IMR-90 (cell line): ENCODE results near the gene VPS35L. TPM values are rescaled to one million over a fixed set of nuclear protein-coding genes. Genes with fewer than 3 reads are reported as not detected.
"Not testable (repeated sequence)": the region's sequence is repeated elsewhere in the genome, so short reads cannot be mapped to it uniquely, and the experiment has no call there.

Experiments used
- ATAC-seq: fragments of 200-7000 bp; cut with Tn5 transposase; 2 replicates; pipeline ENCODE4 v1.9.1; 2020; ENCODE audit warnings: low read depth, mild to moderate bottlenecking, moderate library complexity
- BruUV-seq: library from RNA; stranded (reverse); fragments of 400-500 nt; replicated peaks from 2 replicates; lab custom pipeline; 2021; lab: Mats Ljungman, UMichigan
- CTCF ChIA-PET: fragments of 300-600 bp; formaldehyde crosslinking; extraction: SDS; loops from one replicate; lab custom pipeline; 2021; ENCODE audit warnings: antibody characterized with exemption; lab: Yijun Ruan, JAX
- POLR2A ChIA-PET: fragments of 300-600 bp; sonication (Branson Sonifier 250); formaldehyde crosslinking; loops from one replicate; lab custom pipeline; 2022; ENCODE audit warnings: antibody characterized with exemption; ENCODE audit not compliant: unreplicated experiment; lab: Charles Lee
- DNase-seq: peaks from one replicate; pipeline ENCODE4 v3.0.0; 2013
- H2AFZ ChIP-seq: replicated peaks from 2 replicates; pipeline ENCODE3; 2013; ENCODE audit warnings: low read length, mild to moderate bottlenecking; ENCODE audit not compliant: poor library complexity
- H2AK5ac ChIP-seq: 2 replicates; pipeline ENCODE4 v1.6.1; 2013; ENCODE audit warnings: low read depth, low read length, inconsistent platforms
- H2AK9ac ChIP-seq: replicated peaks from 2 replicates; pipeline ENCODE3; 2013; ENCODE audit warnings: mild to moderate bottlenecking, low read depth, low read length, moderate library complexity; ENCODE audit not compliant: poor library complexity
- H2BK120ac ChIP-seq: 2 replicates; pipeline ENCODE4 v1.6.1; 2013; ENCODE audit warnings: low read depth, low read length, inconsistent platforms
- H2BK15ac ChIP-seq: 3 replicates; pipeline ENCODE4 v1.6.1; 2013; ENCODE audit warnings: low read depth, low read length, inconsistent platforms
- H2BK20ac ChIP-seq: 2 replicates; pipeline ENCODE4 v1.6.1; 2013; ENCODE audit warnings: low read depth, mild to moderate bottlenecking, inconsistent platforms, low read length, moderate library complexity
- H2BK5ac ChIP-seq: 2 replicates; pipeline ENCODE4 v1.6.1; 2013; ENCODE audit warnings: mild to moderate bottlenecking, low read depth, low read length, inconsistent platforms; ENCODE audit not compliant: poor library complexity, severe bottlenecking
- H3K14ac ChIP-seq: replicated peaks from 2 replicates; pipeline ENCODE4 v1.6.1; 2013; ENCODE audit warnings: low read depth, low read length, inconsistent platforms
- H3K18ac ChIP-seq: 2 replicates; pipeline ENCODE4 v1.6.1; 2013; ENCODE audit warnings: low read depth, low read length, control low read depth
- H3K23ac ChIP-seq: 2 replicates; pipeline ENCODE4 v1.6.1; 2013; ENCODE audit warnings: low read depth, low read length, inconsistent platforms
- H3K27ac ChIP-seq: 2 replicates; pipeline ENCODE4 v1.5.1; 2013; ENCODE audit warnings: mild to moderate bottlenecking, control low read depth, low read length; ENCODE audit not compliant: insufficient read depth
- H3K27me3 ChIP-seq: 2 replicates; pipeline ENCODE4 v1.6.1; 2013; ENCODE audit warnings: low read length; ENCODE audit not compliant: control insufficient read depth, insufficient read depth
- H3K36me3 ChIP-seq: 2 replicates; pipeline ENCODE4 v1.6.1; 2013; ENCODE audit warnings: low read length, mixed read lengths; ENCODE audit not compliant: control insufficient read depth, insufficient read depth
- H3K4ac ChIP-seq: 2 replicates; pipeline ENCODE4 v1.6.1; 2013; ENCODE audit warnings: low read depth, low read length, inconsistent platforms
- H3K4me1 ChIP-seq: 2 replicates; pipeline ENCODE4 v1.6.1; 2013; ENCODE audit warnings: low read length, mixed read lengths; ENCODE audit not compliant: control insufficient read depth, insufficient read depth
- H3K4me2 ChIP-seq: 2 replicates; pipeline ENCODE4 v1.6.1; 2013; ENCODE audit warnings: low read depth, mild to moderate bottlenecking, control low read depth, low read length, moderate library complexity
- H3K4me3 ChIP-seq: 2 replicates; pipeline ENCODE4 v1.5.1; 2013; ENCODE audit warnings: low read depth, mild to moderate bottlenecking, control low read depth, low read length, moderate library complexity; ENCODE audit not compliant: insufficient read depth
- H3K56ac ChIP-seq: 2 replicates; pipeline ENCODE4 v1.6.1; 2013; ENCODE audit warnings: low read length, inconsistent platforms; ENCODE audit not compliant: insufficient read depth; ENCODE audit errors: extremely low read depth
- H3K79me1 ChIP-seq, 2 experiments: 2 replicates each; pipeline ENCODE4 v1.6.1; 2013; ENCODE audit warnings: low read length in 2 of 2, inconsistent platforms in 1 of 2, low read depth in 1 of 2
- H3K9ac ChIP-seq: 2 replicates; pipeline ENCODE4 v1.6.1; 2013; ENCODE audit warnings: low read depth, low read length, control low read depth
- H3K9me1 ChIP-seq: 2 replicates; pipeline ENCODE4 v1.6.1; 2013; ENCODE audit warnings: low read length, inconsistent platforms; ENCODE audit not compliant: insufficient read depth
- H3K9me3 ChIP-seq: 2 replicates; pipeline ENCODE4 v1.6.1; 2013; ENCODE audit warnings: low read length; ENCODE audit not compliant: control insufficient read depth, insufficient read depth
- H4K20me1 ChIP-seq: 2 replicates; pipeline ENCODE4 v1.6.1; 2013; ENCODE audit warnings: low read length, inconsistent platforms; ENCODE audit not compliant: insufficient read depth
- H4K5ac ChIP-seq: 2 replicates; pipeline ENCODE4 v1.6.1; 2013; ENCODE audit warnings: mild to moderate bottlenecking, low read depth, low read length, control low read depth
- H4K8ac ChIP-seq, 2 experiments: 2 replicates each; pipeline ENCODE4 v1.6.1; 2013; ENCODE audit warnings: low read depth in 2 of 2, low read length in 2 of 2, control low read depth in 1 of 2, inconsistent platforms in 1 of 2
- H4K91ac ChIP-seq: 2 replicates; pipeline ENCODE4 v1.6.1; 2013; ENCODE audit warnings: low read depth, low read length, inconsistent platforms; ENCODE audit not compliant: insufficient read depth
- WGBS, 2 experiments: methylation state at CpG; one replicate each; pipeline versions ENCODE4 v1.1.5 to v1.1.7; 2013; ENCODE audit warnings: missing lambda C conversion rate in 2 of 2; ENCODE audit not compliant: insufficient read length in 1 of 2; ENCODE audit errors: extremely low coverage in 2 of 2; 5-methylcytosine and 5-hydroxymethylcytosine counted together
- dilution Hi-C: fragments of 300-500 bp; cut with HindIII; formaldehyde crosslinking; loops from one replicate; pipeline ENCODE4 v1.14.3; 2018; ENCODE audit warnings: low sequenced_read_pairs; ENCODE audit not compliant: unreplicated experiment
- in situ Hi-C: fragments of 300-500 bp; cut with MboI; formaldehyde crosslinking; loops from 3 replicates; pipeline ENCODE4 v1.14.3; 2019; ENCODE audit warnings: low sequenced_read_pairs, inconsistent platforms, mixed read lengths
- intact Hi-C: fragments of 100-400 bp; cut with micrococcal nuclease; formaldehyde crosslinking; loops from 2 replicates; pipeline ENCODE4 v1.10.0; 2022
- polyA plus RNA-seq, 3 experiments: library from polyadenylated mRNA; depleted of rRNA; stranded (reverse); fragments of >200 nt; gene quantifications; 2 replicates each; pipeline ENCODE4 v1.2.3, GENCODE V29; 2012; ENCODE audit warnings: low replicate concordance in 1 of 3
- total RNA-seq: library from RNA; depleted of rRNA; stranded (reverse); fragments of >200 nt; gene quantifications from 2 replicates; pipeline ENCODE4 v1.2.3, GENCODE V29; 2012

Gene VPS35L
- total and polyA plus RNA-seq, 2 of the 4 experiments (the other 2 are of a cell fraction) = 28.0 to 40.1 TPM

DNA sequence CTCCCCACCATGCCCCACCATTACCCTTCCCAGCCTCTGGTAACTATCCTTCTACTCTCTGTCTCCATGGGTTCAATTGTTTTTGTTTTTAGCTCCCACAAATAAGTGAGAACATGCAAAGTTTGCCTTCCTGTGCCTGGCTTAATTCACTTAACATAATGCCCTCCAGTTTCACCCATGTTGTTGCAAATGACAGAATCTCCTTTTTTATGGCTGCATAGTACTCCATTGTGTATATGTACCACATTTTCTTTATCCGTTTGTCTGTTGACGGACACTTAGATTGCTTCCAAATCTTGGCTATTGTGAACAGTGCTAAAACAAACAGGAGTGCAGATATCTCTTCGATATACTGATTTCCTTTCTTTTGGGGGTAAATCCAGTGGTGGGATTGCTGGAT is 109.8 kb downstream of the VPS35L start:
- CTCF ChIA-PET, H3K9me3 ChIP-seq, H3K18ac ChIP-seq, DNase-seq, ATAC-seq, H2AFZ ChIP-seq, H3K9ac ChIP-seq, H3K14ac ChIP-seq, H4K5ac ChIP-seq, H3K4me1 ChIP-seq, BruUV-seq, H2AK9ac ChIP-seq, dilution Hi-C loops, H4K20me1 ChIP-seq, H3K4me3 ChIP-seq, H3K4ac ChIP-seq, H3K79me1 ChIP-seq, H2BK120ac ChIP-seq, H3K27me3 ChIP-seq, in situ Hi-C loops, H2BK20ac ChIP-seq, H3K23ac ChIP-seq, H2AK5ac ChIP-seq, H4K8ac ChIP-seq, H2BK5ac ChIP-seq, H3K4me2 ChIP-seq, POLR2A ChIA-PET, H4K91ac ChIP-seq, intact Hi-C loops, H3K9me1 ChIP-seq, H3K56ac ChIP-seq, H2BK15ac ChIP-seq, H3K27ac ChIP-seq: not testable (repeated sequence)
- no CpG with 5 or more reads among the region's 3 CpGs for WGBS, 2 experiments
- H3K36me3 ChIP-seq = peaks cover 10% of the 10 kb centered on the region
